ENCODE results near the gene RALGAPA2.
"Not testable (repeated sequence)": the region's sequence is repeated elsewhere in the genome, so short reads cannot be mapped to it uniquely, and the experiment has no call there.

RALGAPA2 gene

GRCh38 chr20:20363434-20363798, 349.0 kb downstream of the RALGAPA2 start:
- DNase-seq: peak; percentile 47

GRCh38 chr20:20362774-20363433, 349.5 kb downstream of the RALGAPA2 start:
- DNase-seq: peak; percentile 94

GRCh38 chr20:20360464-20360863, 352.0 kb downstream of the RALGAPA2 start:
- peak; percentile 62 for DNase-seq

- no peak for DNase-seq
These were observed 352.8 kb downstream of the RALGAPA2 start for GRCh38 chr20:20359628-20360027.

- peak; percentile 44 for DNase-seq
These were observed 353.6 kb downstream of the RALGAPA2 start for GRCh38 chr20:20358801-20359200.

- DNase-seq: not testable (repeated sequence)
These were observed 356.9 kb downstream of the RALGAPA2 start for GRCh38 chr20:20355503-20355902.

- no peak for DNase-seq
These were observed 358.9 kb downstream of the RALGAPA2 start for GRCh38 chr20:20353576-20353975.

- DNase-seq: no peak
These were observed 368.0 kb downstream of the RALGAPA2 start for GRCh38 chr20:20344476-20344875.

GRCh38 chr20:20343932-20344331, 368.5 kb downstream of the RALGAPA2 start:
- no peak for DNase-seq

All from COR-L47 (cell line).